SK-N-SH treated with all-trans-retinoic acid at 6 μM for 48 hours (cell line): ENCODE results near the gene EDN1.

Source experiments
- ATAC-seq: fragments of 200-7000 bp; cut with Tn5 transposase; 3 replicates; pipeline ENCODE4 v1.9.1; 2020; ENCODE audit warnings: mild to moderate bottlenecking, moderate library complexity
- ARNTL ChIP-seq: fragments of 450-650 bp; formaldehyde crosslinking; IDR thresholded peaks from 2 replicates; pipeline ENCODE4 v1.5.0; 2020; ENCODE audit warnings: low read depth, mild to moderate bottlenecking, moderate library complexity, borderline replicate concordance
- BACH2 ChIP-seq: fragments of 250-450 bp; sonication (Bioruptor Pico); IDR thresholded peaks from 2 replicates; pipeline ENCODE4 v1.9.0; 2021; ENCODE audit warnings: mild to moderate bottlenecking, borderline replicate concordance
- CREB5 ChIP-seq: fragments of 250-450 bp; sonication (Bioruptor Pico); IDR thresholded peaks from 2 replicates; pipeline ENCODE4 v1.5.1; 2020; ENCODE audit warnings: low read depth, mild to moderate bottlenecking, moderate library complexity
- CSDC2 ChIP-seq: fragments of 250-450 bp; sonication (Bioruptor Pico); IDR thresholded peaks from 2 replicates; pipeline ENCODE4 v1.5.0; 2020; ENCODE audit warnings: mild to moderate bottlenecking, moderate library complexity
- CSRNP3 ChIP-seq: fragments of 250-450 bp; sonication (Bioruptor Pico); IDR thresholded peaks from 2 replicates; pipeline ENCODE4 v1.5.1; 2021; ENCODE audit warnings: mild to moderate bottlenecking, moderate library complexity
- ESRRG ChIP-seq: fragments of 250-450 bp; sonication (Bioruptor Pico); IDR thresholded peaks from 2 replicates; pipeline ENCODE4 v1.6.1; 2021; ENCODE audit warnings: mild to moderate bottlenecking
- ISL1 ChIP-seq: fragments of 250-450 bp; sonication (Bioruptor Pico); IDR thresholded peaks from 2 replicates; pipeline ENCODE4 v2.1.2; 2022; ENCODE audit warnings: mild to moderate bottlenecking, moderate library complexity
- OSR1 ChIP-seq: fragments of 250-450 bp; sonication (Bioruptor Pico); IDR thresholded peaks from 2 replicates; pipeline ENCODE4 v1.8.0; 2022; ENCODE audit warnings: moderate library complexity, mild to moderate bottlenecking, inconsistent platforms
- PATZ1 ChIP-seq: fragments of 250-450 bp; sonication (Bioruptor Pico); IDR thresholded peaks from 2 replicates; pipeline ENCODE4 v1.8.0; 2020; ENCODE audit warnings: mild to moderate bottlenecking, moderate library complexity, borderline replicate concordance
- POU6F1 ChIP-seq: fragments of 250-450 bp; sonication (Bioruptor Pico); IDR thresholded peaks from 2 replicates; pipeline ENCODE4 v1.8.0; 2021; ENCODE audit warnings: low read depth, mild to moderate bottlenecking, moderate library complexity, borderline replicate concordance
- PPARA ChIP-seq: fragments of 250-450 bp; sonication (Bioruptor Pico); IDR thresholded peaks from 2 replicates; pipeline ENCODE4 v1.5.0; 2020; ENCODE audit warnings: mild to moderate bottlenecking, borderline replicate concordance
- RARB ChIP-seq: fragments of 250-450 bp; sonication (Bioruptor Pico); IDR thresholded peaks from 2 replicates; pipeline ENCODE4 v1.8.0; 2021; ENCODE audit warnings: mild to moderate bottlenecking, moderate library complexity
- SNAI2 ChIP-seq: fragments of 250-450 bp; sonication (Bioruptor Pico); IDR thresholded peaks from 2 replicates; pipeline ENCODE4 v1.5.0; 2020; ENCODE audit warnings: mild to moderate bottlenecking, moderate library complexity
- TCF4 ChIP-seq: fragments of 250-450 bp; sonication (Bioruptor Pico); IDR thresholded peaks from 2 replicates; pipeline ENCODE4 v1.8.0; 2021; ENCODE audit warnings: mild to moderate bottlenecking, moderate library complexity, borderline replicate concordance
- TOX ChIP-seq: fragments of 250-450 bp; sonication (Bioruptor Pico); IDR thresholded peaks from 2 replicates; pipeline ENCODE4 v1.8.0; 2021; ENCODE audit warnings: mild to moderate bottlenecking, moderate library complexity, borderline replicate concordance
- TSHZ2 ChIP-seq: fragments of 250-450 bp; sonication (Bioruptor Pico); IDR thresholded peaks from 2 replicates; pipeline ENCODE4 v1.5.0; 2020; ENCODE audit warnings: mild to moderate bottlenecking, moderate library complexity
- ZC3H10 ChIP-seq: fragments of 250-450 bp; sonication (Bioruptor Pico); IDR thresholded peaks from 2 replicates; pipeline ENCODE4 v1.5.1; 2021; ENCODE audit warnings: mild to moderate bottlenecking, moderate library complexity
- ZFP3 ChIP-seq: fragments of 250-450 bp; sonication (Bioruptor Pico); IDR thresholded peaks from 2 replicates; pipeline ENCODE4 v1.5.0; 2020; ENCODE audit warnings: mild to moderate bottlenecking, moderate library complexity
- ZFP30 ChIP-seq: fragments of 450-650 bp; formaldehyde crosslinking; IDR thresholded peaks from 2 replicates; pipeline ENCODE4 v1.5.0; 2022; ENCODE audit warnings: mild to moderate bottlenecking, moderate library complexity
- ZNF565 ChIP-seq: fragments of 450-650 bp; formaldehyde crosslinking; conservative IDR thresholded peaks from 2 replicates; pipeline ENCODE4 v1.5.0; 2020; ENCODE audit warnings: low read depth, mild to moderate bottlenecking, moderate library complexity
- ZNF70 ChIP-seq: fragments of 450-650 bp; formaldehyde crosslinking; IDR thresholded peaks from 2 replicates; pipeline ENCODE4 v1.5.0; 2020; ENCODE audit warnings: mild to moderate bottlenecking, moderate library complexity
- ZNF8 ChIP-seq: fragments of 450-650 bp; formaldehyde crosslinking; IDR thresholded peaks from 2 replicates; pipeline ENCODE4 v1.5.0; 2020; ENCODE audit warnings: mild to moderate bottlenecking, moderate library complexity

Gene EDN1

GRCh38 chr6:12269110-12269509 lies 21.1 kb upstream of the EDN1 start:
- no peak for TF ChIP-seq ZNF8
- no peak for ATAC-seq

- no peak for ATAC-seq
- no peak for TF ChIP-seq TSHZ2
- no peak for TF ChIP-seq TOX (CRISPR knock-in tag)
- TF ChIP-seq OSR1 (CRISPR knock-in tag): no peak
- no peak for TF ChIP-seq CSRNP3 (CRISPR knock-in tag)
- TF ChIP-seq PATZ1: no peak
- TF ChIP-seq SNAI2: no peak
- no peak for TF ChIP-seq POU6F1 (CRISPR knock-in tag)
- TF ChIP-seq ISL1 (CRISPR knock-in tag): no peak
- no peak for TF ChIP-seq ZNF8
- no peak for TF ChIP-seq ZFP30 (CRISPR knock-in tag)
- TF ChIP-seq RARB (CRISPR knock-in tag): no peak
- no peak for TF ChIP-seq CREB5 (CRISPR knock-in tag)
- no peak for TF ChIP-seq ZFP3 (CRISPR knock-in tag)
- no peak for TF ChIP-seq TCF4 (CRISPR knock-in tag)
- no peak for TF ChIP-seq ARNTL (CRISPR knock-in tag)
- TF ChIP-seq BACH2: no peak
- TF ChIP-seq ZNF565 (CRISPR knock-in tag): no peak
- no peak for TF ChIP-seq CSDC2 (CRISPR knock-in tag)
- TF ChIP-seq ZC3H10: no peak
- TF ChIP-seq, all 23 proteins: peak for 0
These were observed 19.5 kb upstream of the EDN1 start for GRCh38 chr6:12270551-12271230.

- ATAC-seq: no peak
- no peak for TF ChIP-seq PPARA (CRISPR knock-in tag)
- TF ChIP-seq TSHZ2: no peak
- no peak for TF ChIP-seq PATZ1
- TF ChIP-seq ISL1 (CRISPR knock-in tag): no peak
- no peak for TF ChIP-seq OSR1 (CRISPR knock-in tag)
- no peak for TF ChIP-seq TCF4 (CRISPR knock-in tag)
- no peak for TF ChIP-seq ZFP3 (CRISPR knock-in tag)
- no peak for TF ChIP-seq ARNTL (CRISPR knock-in tag)
- TF ChIP-seq ZNF70 (CRISPR knock-in tag): no peak
- TF ChIP-seq ZNF565 (CRISPR knock-in tag): no peak
- TF ChIP-seq ZNF8: no peak
- TF ChIP-seq SNAI2: no peak
- TF ChIP-seq CREB5 (CRISPR knock-in tag): no peak
- no peak for TF ChIP-seq ESRRG
- TF ChIP-seq, all 23 proteins: peak for 0
These were observed 18.6 kb upstream of the EDN1 start for GRCh38 chr6:12271594-12271993.
